Measurements from ENCODE around the gene CEACAM8. TPM values are rescaled to one million over a fixed set of nuclear protein-coding genes. Genes with fewer than 3 reads are reported as not detected.
A peak's percentile ranks its signal among the peaks of the same experiment; 100 is the strongest.
"Not testable (repeated sequence)": the region's sequence is repeated elsewhere in the genome, so short reads cannot be mapped to it uniquely, and the experiment has no call there.

CEACAM8 gene
- total RNA-seq, result not detected in 3 replicates
- long read RNA-seq, result 0 reads

GRCh38 chr19:42594617-42595489 lies at the start of gene CEACAM8:
Gene CEACAM8 (minus strand): TSS chr19:42594924. CDS start chr19:42594828, 96 bp downstream.
- no peak for DNase-seq (ENCODE audit: low spot score)
- Mint-ChIP-seq H3K4me1 (ENCODE audit: low read depth) (no peaks in the 10 kb centered on the region), H3K27ac (ENCODE audit: unreplicated experiment) (no peak within 1 kb of the TSS), H3K27me3 (ENCODE audit: low read depth) (peaks cover 21% of the 10 kb centered on the region), H3K9me3 (ENCODE audit: low read depth) (peaks cover 11% of the 10 kb centered on the region), H3K36me3 (ENCODE audit: low read depth) (no peaks in the 10 kb centered on the region), H3K4me3 (ENCODE audit: unreplicated experiment) (no peak within 1 kb of the TSS)
- no peak for TF ChIP-seq CTCF (IDR thresholded peaks at IDR 0.05)

- H3K27ac Mint-ChIP-seq (ENCODE audit: unreplicated experiment); H3K4me1 Mint-ChIP-seq (ENCODE audit: low read depth); H3K27me3 Mint-ChIP-seq (ENCODE audit: low read depth); H3K4me3 Mint-ChIP-seq (ENCODE audit: unreplicated experiment); DNase-seq (ENCODE audit: low spot score); H3K36me3 Mint-ChIP-seq (ENCODE audit: low read depth); H3K9me3 Mint-ChIP-seq (ENCODE audit: low read depth): not testable (repeated sequence)
Observed at GRCh38 chr19:42639324-42640092, 44.8 kb upstream of the CEACAM8 start.

- Mint-ChIP-seq H3K36me3 (ENCODE audit: low read depth) (no peaks in the 10 kb centered on the region), H3K4me3 (ENCODE audit: unreplicated experiment) (no peak overlapping the region), H3K9me3 (ENCODE audit: low read depth) (no peaks in the 10 kb centered on the region), H3K27ac (ENCODE audit: unreplicated experiment) (no peak overlapping the region), H3K4me1 (ENCODE audit: low read depth) (no peaks in the 10 kb centered on the region), H3K27me3 (ENCODE audit: low read depth) (no peaks in the 10 kb centered on the region)
- DNase-seq (ENCODE audit: low spot score), result no peak
- TF ChIP-seq CTCF (IDR thresholded peaks at IDR 0.05), result no peak
Observed at GRCh38 chr19:42635233-42635539, 40.5 kb upstream of the CEACAM8 start.

- no peaks in the 10 kb centered on the region for H3K36me3 Mint-ChIP-seq (ENCODE audit: low read depth)
- no peak for DNase-seq (ENCODE audit: low spot score)
- H3K27me3 Mint-ChIP-seq (ENCODE audit: low read depth), result no peaks in the 10 kb centered on the region
- no peak overlapping the region for H3K27ac Mint-ChIP-seq (ENCODE audit: unreplicated experiment)
- H3K4me3 Mint-ChIP-seq (ENCODE audit: unreplicated experiment), result no peak overlapping the region
- H3K4me1 Mint-ChIP-seq (ENCODE audit: low read depth), result no peaks in the 10 kb centered on the region
- no peaks in the 10 kb centered on the region for H3K9me3 Mint-ChIP-seq (ENCODE audit: low read depth)
- peak; percentile 51 for TF ChIP-seq CTCF (IDR thresholded peaks at IDR 0.05)
Observed at GRCh38 chr19:42634409-42635232, 39.9 kb upstream of the CEACAM8 start.

- no peaks in the 10 kb centered on the region for H3K27me3 Mint-ChIP-seq (ENCODE audit: low read depth)
- DNase-seq (ENCODE audit: low spot score), result no peak
- H3K9me3 Mint-ChIP-seq (ENCODE audit: low read depth), result peaks cover 11% of the 10 kb centered on the region
- TF ChIP-seq CTCF (IDR thresholded peaks at IDR 0.05), result no peak
- H3K27ac Mint-ChIP-seq (ENCODE audit: unreplicated experiment), result no peak overlapping the region
- no peaks in the 10 kb centered on the region for H3K36me3 Mint-ChIP-seq (ENCODE audit: low read depth)
- H3K4me1 Mint-ChIP-seq (ENCODE audit: low read depth), result no peaks in the 10 kb centered on the region
- H3K4me3 Mint-ChIP-seq (ENCODE audit: unreplicated experiment), result no peak overlapping the region
Observed at GRCh38 chr19:42629191-42629590, 34.5 kb upstream of the CEACAM8 start.
